ENCODE measurements around the gene SP9.

Gene SP9

GRCh38 chr2:174334781-174335251, at the start of gene SP9:
SP9 (plus strand) TSS chr2:174334954; CDS start chr2:174335093, 139 bp downstream.
- DNase-seq, result peak; percentile 59

DNA sequence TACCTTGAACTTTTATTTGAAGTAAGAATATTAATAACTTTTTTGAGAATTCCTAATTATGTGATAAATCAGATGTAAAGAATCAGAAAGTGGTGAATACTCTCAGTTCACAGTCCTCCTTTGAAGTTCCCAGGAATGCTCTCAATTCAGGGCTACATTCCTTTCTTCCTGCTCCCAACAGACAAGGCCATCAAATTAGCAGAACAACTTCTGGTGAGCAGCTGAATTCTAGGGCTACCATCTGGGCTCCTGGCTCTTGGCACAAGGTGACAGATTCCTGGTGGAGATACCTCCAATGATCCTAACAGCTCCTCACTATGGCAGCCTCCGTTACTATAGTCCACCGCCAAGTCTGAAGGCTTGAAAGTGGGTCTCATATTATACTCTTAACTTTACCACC, 48.6 kb upstream of the SP9 start:
- no peak for DNase-seq

DNA sequence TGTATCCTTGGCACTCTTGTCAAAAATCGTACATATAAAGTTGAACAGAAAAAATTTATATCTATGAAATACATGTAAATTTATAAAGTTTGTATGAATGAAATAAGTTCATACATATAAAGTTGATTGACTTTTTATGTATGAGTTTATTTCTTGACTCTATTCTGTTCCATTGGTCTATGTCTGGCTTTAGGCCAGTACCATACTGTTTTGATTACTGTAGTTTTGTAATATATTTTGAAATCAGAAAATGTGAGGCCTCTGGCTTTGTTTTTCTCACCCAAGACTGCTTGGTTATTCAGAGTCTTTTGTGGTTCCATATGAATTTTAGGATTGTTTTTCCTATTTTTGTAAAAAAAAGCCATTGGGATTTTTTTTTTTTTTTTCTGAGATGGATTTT, 41.8 kb upstream of the SP9 start:
- no peak for DNase-seq

DNA sequence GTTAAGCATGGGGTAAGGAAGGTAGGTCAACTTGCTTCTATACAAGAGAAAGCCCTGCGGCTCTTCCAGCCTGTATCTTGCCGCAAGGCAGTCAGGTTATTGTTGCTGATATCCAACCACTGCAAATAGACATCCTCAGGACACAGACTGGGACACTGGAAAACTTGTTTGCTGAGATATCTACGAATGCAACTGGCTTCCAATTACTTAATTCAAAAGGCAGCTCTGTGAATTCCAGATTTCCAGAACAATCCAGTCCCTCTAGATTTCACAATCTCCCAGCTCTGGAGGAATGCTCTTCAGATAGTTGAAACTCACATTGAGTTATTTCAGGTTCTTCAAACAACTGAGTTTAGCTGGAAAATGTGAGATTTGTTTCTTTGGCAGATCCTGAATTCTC, 34.6 kb upstream of the SP9 start:
- no peak for DNase-seq

DNA sequence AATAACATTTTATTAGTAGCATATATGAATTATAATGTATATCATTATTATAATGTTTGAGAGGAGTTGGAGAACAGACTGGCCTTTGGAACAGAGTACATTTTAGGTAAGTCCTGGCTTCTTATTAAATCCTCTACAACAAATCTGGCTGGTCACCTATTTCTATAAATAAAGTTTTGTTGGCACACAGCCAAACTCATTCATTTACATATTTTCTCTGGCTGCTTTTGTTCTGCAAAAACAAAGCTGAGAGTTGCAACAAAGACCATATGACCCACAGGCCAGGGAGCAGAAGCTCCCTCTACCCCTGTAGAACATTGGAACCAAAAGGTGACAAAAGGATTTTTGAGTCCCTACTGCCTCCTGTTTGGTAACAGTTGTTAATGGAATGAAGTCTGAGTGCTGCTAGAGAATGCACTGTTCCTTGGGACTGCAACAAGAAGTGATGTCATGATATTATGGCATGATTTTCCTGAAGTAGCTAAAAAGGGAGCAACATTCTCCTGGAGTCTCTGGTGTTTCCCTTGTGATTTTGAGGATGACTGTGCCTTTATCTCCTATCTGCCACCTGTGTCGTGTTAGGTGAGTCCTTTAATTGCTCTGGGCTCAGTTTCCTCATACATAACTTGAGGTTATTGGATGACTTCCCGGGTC, 22.0 kb upstream of the SP9 start:
- no peak for DNase-seq

DNA sequence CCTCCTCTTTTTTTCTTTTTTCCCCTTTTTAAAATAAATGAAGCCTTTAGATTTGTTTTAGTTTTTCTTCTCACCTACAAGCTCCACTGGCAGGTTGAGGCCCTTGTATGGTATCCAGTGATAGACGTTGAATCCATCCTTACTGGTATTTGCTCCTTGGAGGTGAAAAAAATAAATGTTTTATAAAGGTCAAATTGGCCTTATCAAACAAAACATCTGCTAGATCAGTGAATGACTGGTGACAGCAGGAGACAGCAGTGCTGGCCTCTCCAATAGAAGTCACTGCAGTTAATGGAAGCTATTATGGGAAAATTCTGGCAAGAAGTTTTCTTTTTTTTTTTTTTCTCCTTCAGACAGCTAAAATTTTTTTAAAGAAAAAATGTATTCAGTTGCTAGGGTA, 12.6 kb upstream of the SP9 start:
- DNase-seq, result no peak

DNA sequence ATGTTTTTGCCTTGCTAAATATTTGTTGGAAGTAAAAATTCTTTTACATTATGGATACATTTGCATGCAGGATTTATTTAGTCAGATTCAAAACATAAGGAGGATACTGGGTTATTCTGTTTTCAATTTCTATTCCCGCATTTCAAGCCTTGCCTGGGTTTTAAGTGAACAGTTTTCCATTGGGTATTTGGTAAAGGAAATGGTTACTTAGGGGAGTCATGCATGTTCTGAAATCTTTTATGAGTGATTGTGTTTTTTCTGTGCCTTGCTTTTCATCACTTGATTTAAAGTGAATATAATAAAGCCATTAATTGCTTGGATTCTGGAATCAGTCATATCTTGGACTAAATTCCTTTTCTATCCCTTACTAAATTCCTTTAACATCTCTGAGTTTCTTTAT, 12.0 kb upstream of the SP9 start:
- no peak for DNase-seq

GRCh38 chr2:174324530-174324929, 10.2 kb upstream of the SP9 start:
- no peak for DNase-seq

- no peak for DNase-seq
Observed at GRCh38 chr2:174325373-174326160, 9.2 kb upstream of the SP9 start.

DNA sequence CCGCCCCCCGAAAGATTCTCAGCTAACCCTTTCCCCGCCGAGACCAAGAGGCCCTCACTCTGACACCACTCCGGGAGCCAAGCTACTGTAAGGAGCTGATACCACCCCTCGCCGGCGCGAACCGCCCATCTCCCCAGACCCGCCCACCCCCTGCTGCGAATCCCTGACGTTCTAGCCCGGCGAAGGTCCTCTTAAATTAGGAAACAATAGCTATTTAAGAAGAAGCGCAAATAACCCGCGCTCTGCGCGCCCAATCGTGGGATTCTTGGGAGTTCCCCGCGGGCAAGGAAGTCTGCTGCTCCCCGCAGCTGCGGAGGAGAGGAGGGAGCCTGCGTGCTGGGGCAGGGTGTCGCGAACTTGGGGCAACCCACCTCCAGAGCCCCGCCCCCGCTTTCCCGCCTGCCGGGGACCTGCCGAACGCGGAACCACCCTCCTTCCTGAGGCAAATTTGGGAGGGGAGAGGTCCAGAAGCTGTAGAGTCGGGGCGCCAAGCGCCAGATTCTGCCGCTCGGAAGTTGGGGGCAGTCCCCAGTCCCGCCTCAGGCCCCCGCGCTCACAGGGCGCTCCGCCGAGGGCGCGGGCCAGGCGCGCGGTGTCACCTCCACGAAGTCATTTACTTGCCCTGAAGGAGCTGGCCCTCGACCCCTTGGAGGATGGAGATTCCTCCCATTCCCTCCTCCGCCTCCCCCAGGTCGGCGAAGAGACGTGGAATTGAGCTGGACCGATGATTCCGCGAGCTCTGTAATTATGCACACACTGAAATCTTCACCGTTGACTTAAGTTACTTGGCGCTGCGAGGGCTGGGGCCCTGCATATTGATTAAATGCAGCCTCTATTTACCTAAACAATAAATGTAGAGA, 8.4 kb upstream of the SP9 start:
- no peak for DNase-seq

GRCh38 chr2:174327021-174327840, 7.5 kb upstream of the SP9 start:
- DNase-seq, result no peak

- DNase-seq, result no peak
Observed at GRCh38 chr2:174327841-174328113, 7.0 kb upstream of the SP9 start.

DNA sequence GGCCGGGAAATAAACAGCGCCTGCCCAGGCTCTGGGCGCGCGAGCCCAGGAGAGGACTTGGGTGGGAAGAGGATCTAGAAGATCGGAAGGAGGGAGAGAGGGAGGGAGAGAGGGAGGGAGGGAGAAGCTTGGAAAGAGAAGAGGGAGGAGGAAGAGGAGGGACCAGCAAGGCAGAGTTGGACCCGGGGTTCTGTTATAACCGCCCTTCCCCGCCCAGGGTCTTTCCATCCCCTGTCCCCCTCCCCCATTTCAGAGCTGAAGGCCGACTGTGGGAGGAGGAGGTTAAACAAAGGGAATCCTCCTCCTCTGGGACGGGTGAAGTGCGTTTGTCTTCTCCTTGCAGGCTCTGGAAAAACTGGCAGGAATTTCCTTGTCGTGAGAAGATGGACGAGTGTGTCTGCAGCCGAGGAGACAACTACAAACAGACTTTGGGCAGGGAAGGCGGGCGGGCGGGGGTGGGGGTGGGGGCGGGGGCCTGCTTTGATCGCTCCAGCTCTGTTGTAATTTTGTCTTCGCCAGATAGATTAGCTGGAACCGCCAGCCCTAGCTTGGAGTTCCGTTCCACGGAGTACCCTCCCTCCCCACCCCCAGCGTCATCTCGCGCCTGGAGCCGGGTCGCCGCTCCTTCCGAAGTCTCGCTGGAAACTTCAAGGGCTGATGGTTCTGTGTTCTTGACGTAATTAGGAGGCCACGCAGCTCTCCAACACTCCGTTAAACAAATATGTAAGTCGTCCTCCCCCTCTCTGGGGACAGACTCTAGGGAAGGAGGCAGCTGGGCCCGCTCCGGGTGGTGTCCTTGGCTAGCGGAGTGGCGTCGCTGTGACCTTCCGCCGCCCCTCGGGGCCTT, 6.4 kb upstream of the SP9 start:
- DNase-seq, result no peak

GRCh38 chr2:174328961-174329715, 5.6 kb upstream of the SP9 start:
- no peak for DNase-seq

DNA sequence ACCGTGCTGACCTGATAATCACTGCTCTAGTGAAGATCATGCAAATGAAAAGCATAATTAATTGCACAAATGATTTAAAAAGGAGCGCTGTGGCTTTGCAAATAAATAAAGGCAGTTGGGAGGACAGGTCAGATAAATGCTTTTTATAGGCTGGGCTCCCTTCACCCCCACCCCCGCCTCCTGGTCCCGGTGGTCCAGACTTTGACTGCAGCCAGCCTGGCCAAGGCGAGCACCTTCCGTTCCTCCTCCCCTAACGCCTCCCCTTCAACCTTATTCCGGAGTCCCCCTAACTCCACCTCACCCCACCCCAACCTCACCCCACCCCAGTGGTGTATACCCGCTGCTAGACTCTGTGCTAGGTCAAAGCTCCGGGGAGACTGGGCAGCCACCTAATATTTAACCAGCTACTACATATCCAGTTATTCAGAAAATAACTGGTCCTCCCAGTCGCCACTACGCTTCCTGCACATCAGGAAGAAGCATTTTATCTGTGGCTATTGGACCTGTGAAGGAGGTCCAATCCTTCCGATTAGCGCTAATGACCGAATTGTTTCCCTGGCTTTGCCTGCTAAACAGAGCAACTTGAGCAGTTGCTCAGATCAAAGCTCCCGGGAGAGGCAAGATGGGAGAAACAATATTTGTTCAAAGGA, 3.7 kb upstream of the SP9 start:
- no peak for DNase-seq

DNA sequence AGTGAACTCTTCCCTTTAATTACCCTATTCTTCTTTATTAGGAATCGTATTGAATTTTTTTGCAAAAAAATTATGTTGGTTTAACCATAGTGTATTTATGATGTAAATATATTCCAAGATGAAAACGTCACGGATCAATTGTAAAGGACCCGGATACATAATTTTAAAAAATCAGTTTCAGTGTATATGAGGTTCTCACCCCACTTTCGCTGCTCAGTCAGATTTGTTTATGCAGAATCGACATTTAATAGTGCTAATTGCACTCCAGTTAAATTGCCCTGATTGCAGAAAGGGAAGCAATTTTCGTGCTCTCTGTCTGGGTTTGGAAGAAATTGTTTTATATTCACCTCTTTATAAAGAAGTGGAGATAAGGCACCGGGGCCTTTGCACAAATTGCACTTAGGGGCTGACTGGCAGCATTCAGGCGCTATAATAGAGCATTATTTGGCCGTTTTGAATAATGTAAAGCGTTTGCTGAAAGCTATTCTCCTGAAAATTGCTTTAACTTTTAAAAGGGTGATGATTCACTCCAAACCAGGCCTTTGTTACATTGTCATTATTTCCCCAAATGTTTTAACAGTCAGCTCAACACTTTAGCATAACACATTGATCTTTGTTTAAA, 3.0 kb upstream of the SP9 start:
- no peak for DNase-seq

- no peak for DNase-seq
Observed at GRCh38 chr2:174332217-174332963, 2.4 kb upstream of the SP9 start.

- DNase-seq, result no peak
Observed at GRCh38 chr2:174333017-174333371, 1.8 kb upstream of the SP9 start.

Measured in GF-D8 (cell line).